Neural cell (in vitro differentiated cells): Measurements from ENCODE around the gene LYG1. TPM values are rescaled to one million over a fixed set of nuclear protein-coding genes. Genes with fewer than 3 reads are reported as not detected.
"Not testable (repeated sequence)": the region's sequence is repeated elsewhere in the genome, so short reads cannot be mapped to it uniquely, and the experiment has no call there.

Experiments used
- H2AFZ ChIP-seq: fragments of 200-600, 300-800 bp; sonication (generic), shearing (Covaris generic); 2 replicates; pipeline ENCODE4 v1.6.0; 2014; ENCODE audit warnings: low read depth, mild to moderate bottlenecking, antibody characterized with exemption, low read length, moderate library complexity
- H3F3A ChIP-seq: fragments of 200-600 bp; shearing (Covaris generic); 2 replicates; pipeline ENCODE4 v1.6.1; 2016; ENCODE audit warnings: mild to moderate bottlenecking, moderate library complexity, mixed read lengths, antibody characterized with exemption, low read length; ENCODE audit not compliant: insufficient read depth, poor library complexity, severe bottlenecking
- H3K27ac ChIP-seq: fragments of 200-600, 300-800 bp; sonication (generic), shearing (Covaris generic); 2 replicates; pipeline ENCODE4 v1.5.1; 2014; ENCODE audit warnings: mild to moderate bottlenecking, low read length, moderate library complexity
- H3K27me3 ChIP-seq: fragments of 300-800, 200-600 bp; sonication (generic), shearing (Covaris generic); 2 replicates; pipeline ENCODE4 v1.6.0; 2014; ENCODE audit warnings: mild to moderate bottlenecking, low read depth, low read length, moderate library complexity; ENCODE audit not compliant: insufficient read depth
- H3K36me3 ChIP-seq: fragments of 300-800, 200-600 bp; sonication (generic), shearing (Covaris generic); 2 replicates; pipeline ENCODE4 v1.5.1; 2014; ENCODE audit warnings: mild to moderate bottlenecking, antibody characterized with exemption, low read length, moderate library complexity; ENCODE audit not compliant: insufficient read depth
- H3K4me2 ChIP-seq: fragments of 300-800, 200-600 bp; sonication (generic), shearing (Covaris generic); 2 replicates; pipeline ENCODE4 v1.6.0; 2014; ENCODE audit warnings: mild to moderate bottlenecking, low read length
- H3K4me3 ChIP-seq: fragments of 300-800, 200-600 bp; sonication (generic), shearing (Covaris generic); 2 replicates; pipeline ENCODE4 v1.5.1; 2014; ENCODE audit warnings: mild to moderate bottlenecking, low read length, moderate library complexity
- H3K79me2 ChIP-seq: fragments of 200-600 bp; shearing (Covaris generic); replicated peaks from 2 replicates; pipeline ENCODE4 v1.6.0; 2014; ENCODE audit warnings: mild to moderate bottlenecking, low read length, moderate library complexity; ENCODE audit not compliant: insufficient read depth
- H3K9ac ChIP-seq: fragments of 300-800, 200-600 bp; sonication (generic), shearing (Covaris generic); 2 replicates; pipeline ENCODE4 v1.6.1; 2016; ENCODE audit warnings: mild to moderate bottlenecking, low read length, mixed read lengths
- H3K9me2 ChIP-seq: fragments of 200-600 bp; shearing (Covaris generic); 2 replicates; pipeline ENCODE4 v1.6.1; 2016; ENCODE audit warnings: mild to moderate bottlenecking, low read length, mixed read lengths; ENCODE audit not compliant: insufficient read depth
- H3K9me3 ChIP-seq: fragments of 200-600, 300-800 bp; sonication (generic), shearing (Covaris generic); 2 replicates; pipeline ENCODE4 v1.6.1; 2016; ENCODE audit warnings: mild to moderate bottlenecking, mixed run types, low read length, moderate library complexity, mixed read lengths
- H4K20me1 ChIP-seq: fragments of 200-600 bp; shearing (Covaris generic); 2 replicates; pipeline ENCODE4 v1.6.1; 2016; ENCODE audit warnings: mild to moderate bottlenecking, mixed run types; ENCODE audit not compliant: insufficient read depth
- EP300 ChIP-seq: fragments of 450-650 bp; conservative IDR thresholded peaks from 2 replicates; pipeline ENCODE4 v1.6.1; 2014; ENCODE audit warnings: antibody characterized with exemption, mild to moderate bottlenecking, moderate library complexity; ENCODE audit not compliant: poor library complexity, severe bottlenecking
- EZH2 ChIP-seq: fragments of 200-600, 300-800 bp; shearing (Covaris generic), sonication (generic); IDR thresholded peaks from 2 replicates; pipeline ENCODE4 v1.6.1; 2014; ENCODE audit warnings: antibody characterized with exemption, low read length, borderline replicate concordance, mild to moderate bottlenecking; ENCODE audit not compliant: insufficient read depth, poor library complexity, severe bottlenecking
- MXI1 ChIP-seq: fragments of 450-650 bp; conservative IDR thresholded peaks from 2 replicates; pipeline ENCODE4 v1.6.1; 2014; ENCODE audit warnings: antibody characterized with exemption, mild to moderate bottlenecking; ENCODE audit not compliant: poor library complexity, severe bottlenecking
- POLR2AphosphoS5 ChIP-seq: IDR thresholded peaks from 2 replicates; pipeline ENCODE4 v1.6.1; 2012
- RAD21 ChIP-seq: fragments of 450-650 bp; conservative IDR thresholded peaks from 2 replicates; pipeline ENCODE4 v1.6.1; 2014; ENCODE audit warnings: antibody characterized with exemption, mild to moderate bottlenecking, moderate library complexity
- SMC3 ChIP-seq: fragments of 450-650 bp; conservative IDR thresholded peaks from 2 replicates; pipeline ENCODE4 v1.6.1; 2014; ENCODE audit warnings: antibody characterized with exemption, mild to moderate bottlenecking, moderate library complexity; ENCODE audit not compliant: poor library complexity
- TAF1 ChIP-seq: IDR thresholded peaks from 2 replicates; pipeline ENCODE4 v1.6.1; 2012; ENCODE audit warnings: low read depth
- polyA plus RNA-seq: library from polyadenylated mRNA; depleted of rRNA; stranded (reverse); fragments of >200 nt; gene quantifications from 2 replicates; pipeline ENCODE4 v1.2.3, GENCODE V29; 2014
- TF ChIP-seq, protein P1 (sequence below): fragments of 450-650 bp; IDR thresholded peaks from 2 replicates; pipeline ENCODE4 v1.5.1; 2014; ENCODE audit warnings: antibody characterized with exemption, mild to moderate bottlenecking, moderate library complexity; ENCODE audit not compliant: poor library complexity, severe bottlenecking
- TF ChIP-seq, protein P2 (sequence below): IDR thresholded peaks from 2 replicates; pipeline ENCODE4 v1.6.1; 2012; ENCODE audit warnings: borderline replicate concordance

The LYG1 gene
- polyA plus RNA-seq, 1 donor from 2014 or later, result 2.8 TPM

DNA sequence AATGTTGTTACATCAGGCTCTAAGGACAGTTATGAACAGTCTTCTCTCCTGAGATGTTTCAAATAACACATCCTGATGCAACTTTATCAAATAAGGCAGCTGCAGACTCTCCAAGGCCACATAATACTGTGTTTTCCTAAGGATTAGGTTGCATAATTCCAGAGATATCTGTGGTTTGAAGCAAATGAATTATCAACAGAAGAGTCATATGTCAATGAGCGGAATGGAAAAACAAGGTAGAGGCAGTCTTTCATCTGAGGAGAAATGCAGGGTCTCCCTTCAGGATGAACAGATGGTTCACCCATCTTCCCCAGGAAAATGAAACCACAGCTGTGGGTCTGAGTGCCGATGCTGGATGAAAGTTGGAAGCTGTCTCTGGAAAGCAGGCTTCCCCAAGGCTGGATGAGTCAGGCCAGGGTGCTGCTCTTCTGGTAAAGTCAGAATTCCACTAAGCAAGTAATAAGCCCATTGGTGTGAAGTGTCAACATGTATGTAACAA is 22.2 kb downstream of the LYG1 start:
- no peak overlapping the region for H3K9ac ChIP-seq
- H3K4me2 ChIP-seq, result no peak overlapping the region
- H3F3A ChIP-seq, result no peaks in the 10 kb centered on the region
- H3K4me3 ChIP-seq, result no peak overlapping the region
- no peaks in the 10 kb centered on the region for H4K20me1 ChIP-seq
- no peak overlapping the region for H3K27ac ChIP-seq
- H3K9me3 ChIP-seq, result no peaks in the 10 kb centered on the region
- H3K36me3 ChIP-seq, result no peaks in the 10 kb centered on the region
- no peaks in the 10 kb centered on the region for H3K79me2 ChIP-seq
- TF ChIP-seq POLR2AphosphoS5, result no peak
- no peak for TF ChIP-seq RAD21
- TF ChIP-seq, protein P1, sequence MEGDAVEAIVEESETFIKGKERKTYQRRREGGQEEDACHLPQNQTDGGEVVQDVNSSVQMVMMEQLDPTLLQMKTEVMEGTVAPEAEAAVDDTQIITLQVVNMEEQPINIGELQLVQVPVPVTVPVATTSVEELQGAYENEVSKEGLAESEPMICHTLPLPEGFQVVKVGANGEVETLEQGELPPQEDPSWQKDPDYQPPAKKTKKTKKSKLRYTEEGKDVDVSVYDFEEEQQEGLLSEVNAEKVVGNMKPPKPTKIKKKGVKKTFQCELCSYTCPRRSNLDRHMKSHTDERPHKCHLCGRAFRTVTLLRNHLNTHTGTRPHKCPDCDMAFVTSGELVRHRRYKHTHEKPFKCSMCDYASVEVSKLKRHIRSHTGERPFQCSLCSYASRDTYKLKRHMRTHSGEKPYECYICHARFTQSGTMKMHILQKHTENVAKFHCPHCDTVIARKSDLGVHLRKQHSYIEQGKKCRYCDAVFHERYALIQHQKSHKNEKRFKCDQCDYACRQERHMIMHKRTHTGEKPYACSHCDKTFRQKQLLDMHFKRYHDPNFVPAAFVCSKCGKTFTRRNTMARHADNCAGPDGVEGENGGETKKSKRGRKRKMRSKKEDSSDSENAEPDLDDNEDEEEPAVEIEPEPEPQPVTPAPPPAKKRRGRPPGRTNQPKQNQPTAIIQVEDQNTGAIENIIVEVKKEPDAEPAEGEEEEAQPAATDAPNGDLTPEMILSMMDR, result no peak
- no peak for TF ChIP-seq MXI1
- TF ChIP-seq SMC3, result no peak
- TF ChIP-seq, protein P2, sequence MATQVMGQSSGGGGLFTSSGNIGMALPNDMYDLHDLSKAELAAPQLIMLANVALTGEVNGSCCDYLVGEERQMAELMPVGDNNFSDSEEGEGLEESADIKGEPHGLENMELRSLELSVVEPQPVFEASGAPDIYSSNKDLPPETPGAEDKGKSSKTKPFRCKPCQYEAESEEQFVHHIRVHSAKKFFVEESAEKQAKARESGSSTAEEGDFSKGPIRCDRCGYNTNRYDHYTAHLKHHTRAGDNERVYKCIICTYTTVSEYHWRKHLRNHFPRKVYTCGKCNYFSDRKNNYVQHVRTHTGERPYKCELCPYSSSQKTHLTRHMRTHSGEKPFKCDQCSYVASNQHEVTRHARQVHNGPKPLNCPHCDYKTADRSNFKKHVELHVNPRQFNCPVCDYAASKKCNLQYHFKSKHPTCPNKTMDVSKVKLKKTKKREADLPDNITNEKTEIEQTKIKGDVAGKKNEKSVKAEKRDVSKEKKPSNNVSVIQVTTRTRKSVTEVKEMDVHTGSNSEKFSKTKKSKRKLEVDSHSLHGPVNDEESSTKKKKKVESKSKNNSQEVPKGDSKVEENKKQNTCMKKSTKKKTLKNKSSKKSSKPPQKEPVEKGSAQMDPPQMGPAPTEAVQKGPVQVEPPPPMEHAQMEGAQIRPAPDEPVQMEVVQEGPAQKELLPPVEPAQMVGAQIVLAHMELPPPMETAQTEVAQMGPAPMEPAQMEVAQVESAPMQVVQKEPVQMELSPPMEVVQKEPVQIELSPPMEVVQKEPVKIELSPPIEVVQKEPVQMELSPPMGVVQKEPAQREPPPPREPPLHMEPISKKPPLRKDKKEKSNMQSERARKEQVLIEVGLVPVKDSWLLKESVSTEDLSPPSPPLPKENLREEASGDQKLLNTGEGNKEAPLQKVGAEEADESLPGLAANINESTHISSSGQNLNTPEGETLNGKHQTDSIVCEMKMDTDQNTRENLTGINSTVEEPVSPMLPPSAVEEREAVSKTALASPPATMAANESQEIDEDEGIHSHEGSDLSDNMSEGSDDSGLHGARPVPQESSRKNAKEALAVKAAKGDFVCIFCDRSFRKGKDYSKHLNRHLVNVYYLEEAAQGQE, result no peak
- no peak for TF ChIP-seq EZH2
- no peak for TF ChIP-seq EP300
- TF ChIP-seq TAF1, result no peak
- no peak overlapping the region for H2AFZ ChIP-seq
- no peaks in the 10 kb centered on the region for H3K27me3 ChIP-seq
- no peaks in the 10 kb centered on the region for H3K9me2 ChIP-seq

DNA sequence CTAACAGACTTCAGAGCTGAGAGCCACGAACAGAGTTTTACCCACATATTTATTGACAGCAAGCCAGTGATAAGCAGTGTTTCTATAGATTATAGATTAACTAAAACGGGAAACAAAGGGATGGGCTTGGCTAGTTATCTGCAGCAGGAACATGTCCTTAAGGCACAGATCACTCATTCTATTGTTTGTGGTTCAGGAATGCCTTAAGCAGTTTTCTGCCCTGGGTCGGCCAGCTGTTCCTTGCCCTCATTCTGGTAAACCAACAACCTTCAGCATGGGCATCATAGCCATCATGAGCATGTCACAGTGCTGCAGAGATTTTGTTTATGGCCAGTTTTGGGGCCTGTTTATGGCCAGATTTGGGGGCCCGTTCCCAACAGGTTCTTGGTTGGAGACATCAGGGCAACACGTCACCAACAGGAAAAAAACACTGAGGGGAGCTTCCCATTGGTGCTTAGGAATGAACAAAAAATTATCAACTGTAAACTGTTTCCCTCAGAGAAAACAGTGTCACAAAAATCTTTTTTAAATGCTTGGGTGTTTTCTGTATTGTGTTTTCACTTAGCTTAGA is 22.7 kb downstream of the LYG1 start:
- not testable (repeated sequence) for H3K9ac ChIP-seq, H3K27ac ChIP-seq, H4K20me1 ChIP-seq, H3K9me2 ChIP-seq, H3K9me3 ChIP-seq, H3K4me3 ChIP-seq, H2AFZ ChIP-seq, H3K79me2 ChIP-seq, H3K36me3 ChIP-seq, H3F3A ChIP-seq, H3K4me2 ChIP-seq, H3K27me3 ChIP-seq

DNA sequence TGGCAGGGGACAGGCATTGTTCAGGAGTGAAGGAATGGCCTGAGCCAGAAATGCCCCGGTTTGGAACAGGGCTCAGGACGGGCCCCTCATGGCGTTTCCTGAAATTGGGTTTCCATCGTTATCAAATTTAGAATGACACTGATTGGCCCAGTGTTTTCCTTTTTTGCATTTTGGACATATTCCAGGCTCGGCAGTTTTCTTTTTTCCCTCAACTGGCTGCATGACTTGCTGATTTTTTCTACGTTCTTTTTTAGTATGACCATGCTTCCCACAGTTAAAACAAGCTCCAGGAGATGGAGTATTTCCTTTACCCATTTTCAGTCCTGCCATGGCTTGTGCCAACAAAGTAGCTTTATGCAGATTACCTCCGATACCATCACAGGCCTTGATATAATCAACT is 25.1 kb downstream of the LYG1 start:
- H3K36me3 ChIP-seq, result no peaks in the 10 kb centered on the region
- H3K27ac ChIP-seq, result no peak overlapping the region
- H3K4me2 ChIP-seq, result no peak overlapping the region
- H3K4me3 ChIP-seq, result no peak overlapping the region
- no peaks in the 10 kb centered on the region for H3K27me3 ChIP-seq
- H3K9ac ChIP-seq, result no peak overlapping the region
- H3K9me3 ChIP-seq, result no peaks in the 10 kb centered on the region
- TF ChIP-seq RAD21 (no peak), EZH2 (no peak), SMC3 (no peak), TAF1 (no peak), POLR2AphosphoS5 (no peak), EP300 (no peak), MXI1 (no peak)
- TF ChIP-seq, protein P1, result no peak
- TF ChIP-seq, protein P2, result no peak
- H2AFZ ChIP-seq, result no peak overlapping the region
- H4K20me1 ChIP-seq, result no peaks in the 10 kb centered on the region
- H3K79me2 ChIP-seq, result no peaks in the 10 kb centered on the region
- no peaks in the 10 kb centered on the region for H3F3A ChIP-seq
- no peaks in the 10 kb centered on the region for H3K9me2 ChIP-seq
